H1 (cell line): Measurements from ENCODE around the gene RGS8. TPM values are rescaled to one million over a fixed set of nuclear protein-coding genes. Genes with fewer than 3 reads are reported as not detected.

Source experiments
- CTCF ChIA-PET: fragments of 300-600 bp; sonication (Branson Sonifier 250); formaldehyde crosslinking; loops from one replicate; lab custom pipeline; 2021; ENCODE audit not compliant: partially characterized antibody; lab: Charles Lee
- POLR2A ChIA-PET: fragments of 300-600 bp; sonication (Branson Sonifier 250); formaldehyde crosslinking; loops from one replicate; lab custom pipeline; 2021; ENCODE audit warnings: inconsistent platforms; ENCODE audit not compliant: partially characterized antibody; lab: Charles Lee
- DNase-seq, 2 experiments: peaks; one replicate each; pipeline versions ENCODE4 v3.0.0 to v3.0.0-alpha.2; 2010 to 2022; ENCODE audit warnings: low spot score in 2 of 2, low read depth in 1 of 2, mixed read lengths in 1 of 2
- FAIRE-seq: peaks from 2 replicates; lab custom pipeline; 2011; peaks lifted over from hg19 to GRCh38; lab: Jason Lieb, UNC
- H2AFZ ChIP-seq: 2 replicates; pipeline ENCODE4 v1.8.1; 2012; ENCODE audit warnings: low read length, inconsistent platforms
- H2AK5ac ChIP-seq: 2 replicates; pipeline ENCODE4 v1.6.1; 2013; ENCODE audit warnings: low read depth, low read length
- H2BK120ac ChIP-seq: replicated peaks from 2 replicates; pipeline ENCODE3; 2013; ENCODE audit warnings: low read depth, low read length, inconsistent platforms
- H2BK12ac ChIP-seq: 2 replicates; pipeline ENCODE4 v1.6.1; 2013; ENCODE audit warnings: low read depth, low read length
- H2BK15ac ChIP-seq: 2 replicates; pipeline ENCODE4 v1.6.1; 2013; ENCODE audit warnings: low read length
- H2BK20ac ChIP-seq: 2 replicates; pipeline ENCODE4 v1.6.1; 2013; ENCODE audit warnings: low read length
- H2BK5ac ChIP-seq: 2 replicates; pipeline ENCODE4 v1.6.1; 2013; ENCODE audit warnings: low read depth, low read length
- H3K14ac ChIP-seq: 2 replicates; pipeline ENCODE4 v1.6.1; 2013; ENCODE audit warnings: inconsistent platforms; ENCODE audit not compliant: insufficient read length
- H3K18ac ChIP-seq: 2 replicates; pipeline ENCODE4 v1.6.1; 2013; ENCODE audit warnings: low read length; ENCODE audit errors: extremely low read depth
- H3K23ac ChIP-seq: 2 replicates; pipeline ENCODE4 v1.6.1; 2013; ENCODE audit warnings: inconsistent platforms; ENCODE audit not compliant: insufficient read length
- H3K23me2 ChIP-seq: 2 replicates; pipeline ENCODE4 v1.6.1; 2013; ENCODE audit warnings: low read depth, low read length
- H3K27ac ChIP-seq: 2 replicates; pipeline ENCODE4 v1.6.1; 2011; ENCODE audit warnings: low read depth, low read length, inconsistent platforms
- H3K27me3 ChIP-seq, 4 experiments: replicated peaks in 1 of 4; 1 replicate in 1 of 4; 2 replicates in 3 of 4; pipeline versions ENCODE4 v1.6.1 to v1.8.1; 2011 to 2013; ENCODE audit warnings: low read length in 3 of 4, mild to moderate bottlenecking in 3 of 4, inconsistent platforms in 2 of 4, mixed read lengths in 2 of 4, moderate library complexity in 1 of 4; ENCODE audit not compliant: control insufficient read depth in 3 of 4, insufficient read depth in 3 of 4; ENCODE audit errors: extremely low read depth in 1 of 4
- H3K36me3 ChIP-seq, 4 experiments: 2 replicates each; pipeline versions ENCODE4 v1.6.1 to v1.8.1; 2011 to 2013; ENCODE audit warnings: mild to moderate bottlenecking in 4 of 4, low read length in 3 of 4, moderate library complexity in 2 of 4, control low read depth in 1 of 4, inconsistent platforms in 1 of 4; ENCODE audit not compliant: insufficient read depth in 4 of 4, control insufficient read depth in 2 of 4
- H3K4ac ChIP-seq: replicated peaks from 2 replicates; pipeline ENCODE3; 2013; ENCODE audit warnings: low read length, low read depth, mixed read lengths, inconsistent platforms; ENCODE audit not compliant: insufficient read length
- H3K4me1 ChIP-seq, 4 experiments: replicated peaks in 1 of 4; 1 replicate in 1 of 4; 2 replicates in 3 of 4; pipeline versions ENCODE4 v1.6.1 to v1.8.1; 2011 to 2013; ENCODE audit warnings: low read length in 3 of 4, inconsistent platforms in 2 of 4, mixed read lengths in 1 of 4; ENCODE audit not compliant: insufficient read depth in 4 of 4, control insufficient read depth in 3 of 4
- H3K4me2 ChIP-seq, 2 experiments: 2 replicates each; pipeline versions ENCODE4 v1.6.1 to v1.8.1; 2011 to 2013; ENCODE audit warnings: low read depth in 2 of 2, low read length in 2 of 2, control low read depth in 1 of 2, inconsistent platforms in 1 of 2, mild to moderate bottlenecking in 1 of 2; ENCODE audit not compliant: insufficient read depth in 1 of 2
- H3K4me3 ChIP-seq, 4 experiments: fragments of 200-600, 300-600 bp in 1 of 4; sonication (generic), shearing (Covaris generic), sonication (Bioruptor Twin) in 1 of 4; 2 replicates each; pipeline versions ENCODE4 v1.5.1 to v1.8.1; 2011 to 2016; ENCODE audit warnings: low read length in 4 of 4, low read depth in 3 of 4, control low read depth in 2 of 4, inconsistent platforms in 2 of 4, mild to moderate bottlenecking in 2 of 4, mixed read lengths in 1 of 4, moderate library complexity in 1 of 4; ENCODE audit not compliant: insufficient read depth in 2 of 4; ENCODE audit errors: extremely low read depth in 1 of 4
- H3K56ac ChIP-seq: replicated peaks from 2 replicates; pipeline ENCODE3; 2013; ENCODE audit warnings: low read depth, mild to moderate bottlenecking, mixed read lengths, low read length, inconsistent platforms; ENCODE audit not compliant: insufficient read length
- H3K79me1 ChIP-seq: 2 replicates; pipeline ENCODE4 v1.6.1; 2013; ENCODE audit warnings: low read depth, low read length, control low read depth
- H3K79me2 ChIP-seq, 2 experiments: 2 replicates each; pipeline versions ENCODE4 v1.6.1 to v1.8.1; 2012 to 2013; ENCODE audit warnings: low read length in 2 of 2, mild to moderate bottlenecking in 2 of 2, inconsistent platforms in 1 of 2; ENCODE audit not compliant: insufficient read depth in 2 of 2, control insufficient read depth in 1 of 2
- H3K9ac ChIP-seq, 4 experiments: replicated peaks in 1 of 4; 1 replicate in 1 of 4; 2 replicates in 3 of 4; pipeline versions ENCODE4 v1.6.1 to v1.8.1; 2011 to 2013; ENCODE audit warnings: low read depth in 3 of 4, low read length in 3 of 4, control low read depth in 2 of 4, mild to moderate bottlenecking in 2 of 4, moderate library complexity in 2 of 4, inconsistent platforms in 1 of 4; ENCODE audit errors: extremely low read depth in 1 of 4
- H3K9me3 ChIP-seq, 2 experiments: 2 replicates each; pipeline versions ENCODE4 v1.6.1 to v1.8.1; 2012 to 2013; ENCODE audit warnings: mild to moderate bottlenecking in 2 of 2, moderate library complexity in 2 of 2, control low read depth in 1 of 2, inconsistent platforms in 1 of 2, low read depth in 1 of 2, low read length in 1 of 2, mixed read lengths in 1 of 2; ENCODE audit not compliant: insufficient read depth in 2 of 2
- H4K20me1 ChIP-seq, 2 experiments: replicated peaks in 1 of 2; 2 replicates each; pipeline versions ENCODE3 to v1.8.1; 2011 to 2013; ENCODE audit warnings: inconsistent platforms in 2 of 2, low read length in 2 of 2, mild to moderate bottlenecking in 1 of 2; ENCODE audit not compliant: insufficient read depth in 2 of 2, control insufficient read depth in 1 of 2
- H4K5ac ChIP-seq: 2 replicates; pipeline ENCODE4 v1.6.1; 2013; ENCODE audit warnings: low read length, low read depth, mixed read lengths, inconsistent platforms; ENCODE audit not compliant: insufficient read length
- H4K8ac ChIP-seq: 2 replicates; pipeline ENCODE4 v1.8.0; 2013; ENCODE audit warnings: mild to moderate bottlenecking, moderate library complexity, low read length, inconsistent platforms; ENCODE audit not compliant: insufficient read depth; ENCODE audit errors: extremely low read depth
- H4K91ac ChIP-seq: replicated peaks from 2 replicates; pipeline ENCODE3; 2013; ENCODE audit warnings: low read length, mixed read lengths, inconsistent platforms; ENCODE audit not compliant: insufficient read length
- ASH2L ChIP-seq: fragments of 200-600, 300-600 bp; sonication (generic); IDR thresholded peaks from one replicate; pipeline ENCODE4 v1.7.1; 2017; ENCODE audit warnings: low read length
- ATF3 ChIP-seq: IDR thresholded peaks from 2 replicates; pipeline ENCODE4 v1.6.1; 2011; ENCODE audit warnings: low read depth, mild to moderate bottlenecking, low read length; ENCODE audit not compliant: insufficient read depth
- BACH1 ChIP-seq: IDR thresholded peaks from 2 replicates; pipeline ENCODE4 v1.6.1; 2012; ENCODE audit warnings: low read length, improper control_type of control experiment
- CBX5 ChIP-seq: fragments of 300-800, 300-1000 bp; sonication (generic); IDR thresholded peaks from 2 replicates; pipeline ENCODE4 v1.7.1; 2016; ENCODE audit warnings: antibody characterized with exemption, low read length, low read depth
- CBX8 ChIP-seq: fragments of 300-800, 300-1000 bp; sonication (generic); IDR thresholded peaks from 2 replicates; pipeline ENCODE4 v1.7.1; 2016; ENCODE audit warnings: low read depth, low read length, borderline replicate concordance
- CHD1 ChIP-seq: IDR thresholded peaks from 2 replicates; pipeline ENCODE4 v1.6.1; 2012; ENCODE audit warnings: low read depth, low read length, improper control_type of control experiment
- CTBP2 ChIP-seq: IDR thresholded peaks from 2 replicates; pipeline ENCODE4 v1.7.0; 2011; ENCODE audit warnings: borderline replicate concordance, mild to moderate bottlenecking, moderate library complexity, mixed read lengths, low read length; ENCODE audit not compliant: insufficient read depth, insufficient read length
- EP300 ChIP-seq, 2 experiments: IDR thresholded peaks; 1 replicate in 1 of 2; 2 replicates in 1 of 2; pipeline ENCODE4 v1.6.1; 2011 to 2012; ENCODE audit warnings: low read depth in 2 of 2, low read length in 2 of 2, mild to moderate bottlenecking in 2 of 2, borderline replicate concordance in 1 of 2, inconsistent platforms in 1 of 2, moderate library complexity in 1 of 2
- KDM4A ChIP-seq: IDR thresholded peaks from one replicate; pipeline ENCODE4 v1.7.1; 2012; ENCODE audit warnings: low read depth, mild to moderate bottlenecking, moderate library complexity, low read length, inconsistent platforms; ENCODE audit not compliant: severe bottlenecking
- KDM5A ChIP-seq: fragments of 200-600 bp; IDR thresholded peaks from 2 replicates; pipeline ENCODE4 v1.7.1; 2012; ENCODE audit warnings: mild to moderate bottlenecking, low read length, inconsistent platforms, mixed read lengths
- RFX5 ChIP-seq: IDR thresholded peaks from 2 replicates; pipeline ENCODE4 v1.6.1; 2011; ENCODE audit warnings: low read depth, low read length, improper control_type of control experiment, borderline replicate concordance
- SIRT6 ChIP-seq: IDR thresholded peaks from one replicate; pipeline ENCODE4 v1.7.1; 2012; ENCODE audit warnings: low read length, inconsistent platforms
- TAF1 ChIP-seq: IDR thresholded peaks from 2 replicates; pipeline ENCODE4 v1.6.1; 2011; ENCODE audit warnings: mild to moderate bottlenecking, low read depth, low read length
- YY1 ChIP-seq: IDR thresholded peaks from 2 replicates; pipeline ENCODE4 v1.6.1; 2011; ENCODE audit warnings: low read depth, mild to moderate bottlenecking, low read length
- WGBS, 2 experiments: shearing (Covaris generic) in 1 of 2; methylation state at CpG; one replicate each; pipeline versions ENCODE4 v1.1.6 to v1.1.7; 2013 to 2015; ENCODE audit warnings: low lambda C conversion rate in 2 of 2, mixed read lengths in 2 of 2, inconsistent platforms in 1 of 2, low coverage in 1 of 2, missing lambda C conversion rate in 1 of 2; ENCODE audit not compliant: insufficient replicate concordance in 2 of 2, insufficient coverage in 1 of 2, insufficient read length in 1 of 2; ENCODE audit errors: extremely low coverage in 1 of 2, missing lambda C conversion rate in 1 of 2; 5-methylcytosine and 5-hydroxymethylcytosine counted together
- polyA plus RNA-seq, 7 experiments: library from polyadenylated mRNA; depleted of rRNA in 3 of 7; stranded (reverse) in 5 of 7; unstranded in 2 of 7; fragments of >200 nt in 5 of 7; fragments of 200-250 nt in 2 of 7; gene quantifications; 1 replicate in 5 of 7; 2 replicates in 1 of 7; 4 replicates in 1 of 7; pipeline versions ENCODE4 v1.2.1 to v1.2.3, GENCODE V29; 2011 to 2013; ENCODE audit warnings: missing spikeins in 2 of 7, mixed read lengths in 2 of 7
- total RNA-seq: library from RNA; stranded (reverse); fragmentation: NEBNext Ultra II Directional; extraction: Animal tissue kit (Norgen Biotek cat#: 25700); gene quantifications from 2 replicates; pipeline ENCODE4 v1.2.1, GENCODE V29; 2021

Gene RGS8
- total and polyA plus RNA-seq, 2 of the 8 experiments (the other 6 are each of a cell fraction or from before 2014, with no cell fraction given) = 0.13 to 0.23 TPM

GRCh38 chr1:182686446-182686845 is 2.1 kb upstream of the RGS8 start:
- DNase-seq (no peak), FAIRE-seq (no peak)
- Histone ChIP-seq H3K9me3 (no peaks in the 10 kb centered on the region; a peak in 1 of 4 replicates), H3K14ac (no peak overlapping the region), H3K4ac (no peak overlapping the region), H3K79me1 (no peaks in the 10 kb centered on the region), H2AK5ac (no peak overlapping the region), H3K27ac (no peak overlapping the region), H2BK15ac (no peak overlapping the region), H3K4me2 (no peak overlapping the region), H3K23ac (no peak overlapping the region), H3K4me1 (peaks cover 0 to 12% (median 4%) of the 10 kb centered on the region in 4 experiments; a peak in 6 of 7 replicates), H3K27me3 (peaks cover 0 to 19% (median 8%) of the 10 kb centered on the region in 4 experiments; a peak in 4 of 7 replicates), H3K23me2 (peaks cover 2% of the 10 kb centered on the region; the same call in 1 of the 2 replicates), H4K5ac (no peak overlapping the region), H4K20me1 (no peaks in the 10 kb centered on the region), H3K79me2 (no peaks in the 10 kb centered on the region), H4K91ac (no peak overlapping the region), H2BK120ac (no peak overlapping the region), H3K4me3 (no peak overlapping the region), H4K8ac (no peak overlapping the region), H2BK20ac (no peak overlapping the region), H3K56ac (no peak overlapping the region), H3K36me3 (no peaks in the 10 kb centered on the region; a peak in 1 of 8 replicates), H2AFZ (no peak overlapping the region), H3K9ac (no peak overlapping the region), H3K18ac (no peak overlapping the region), H2BK12ac (no peak overlapping the region), H2BK5ac (no peak overlapping the region)
- 88% methylated on average over 1 of the region's 1 CpG; no CpG with 5 or more reads in 1 of the 2 experiments for WGBS, 2 experiments
- ChIA-PET CTCF (interaction anchor here (1.1 to 2.0 kb wide), 5 partner anchors 20 to 98 kb away, joined by 3 to 8 read pairs (median 4); no protein-coding TSS in a partner anchor), POLR2A (interaction anchor here (0.8 kb wide), 1 partner anchor 10 kb away, joined by 3 read pairs; no protein-coding TSS in a partner anchor)
- TF ChIP-seq CHD1 (no peak), YY1 (no peak), TAF1 (no peak), ASH2L (no peak), ATF3 (no peak), EP300 (IDR thresholded peaks at IDR 0.05; ENCODE audit: borderline replicate concordance in 1 of 2, low read depth in 2 of 2, low read length in 2 of 2) (no peak), CBX5 (no peak), RFX5 (no peak), KDM5A (no peak), CTBP2 (no peak), CBX8 (no peak), BACH1 (no peak), KDM4A (no peak), SIRT6 (no peak)
